Neuronal stem cell (in vitro differentiated cells): ENCODE measurements around the gene ABHD17B.

Source experiments
- DNase-seq: peaks from one replicate; pipeline ENCODE4 v3.0.0-alpha.2; 2013; ENCODE audit warnings: low spot score
- H2AFZ ChIP-seq: one replicate; pipeline ENCODE4 v1.6.1; 2013; ENCODE audit warnings: mild to moderate bottlenecking, low read length, inconsistent platforms
- H2AK5ac ChIP-seq: 2 replicates; pipeline ENCODE4 v1.6.1; 2013; ENCODE audit warnings: low read depth, mild to moderate bottlenecking, inconsistent platforms, low read length, moderate library complexity, mixed read lengths
- H2BK120ac ChIP-seq: 2 replicates; pipeline ENCODE4 v1.6.1; 2013; ENCODE audit warnings: low read depth, mild to moderate bottlenecking, inconsistent platforms, low read length, moderate library complexity, mixed read lengths
- H2BK12ac ChIP-seq: one replicate; pipeline ENCODE4 v1.6.1; 2013; ENCODE audit warnings: low read length, inconsistent platforms
- H2BK15ac ChIP-seq: 2 replicates; pipeline ENCODE4 v1.6.1; 2013; ENCODE audit warnings: mild to moderate bottlenecking, low read length, inconsistent platforms, mixed read lengths
- H2BK5ac ChIP-seq: one replicate; pipeline ENCODE4 v1.6.1; 2013; ENCODE audit warnings: inconsistent platforms, mild to moderate bottlenecking, low read length, moderate library complexity
- H3K14ac ChIP-seq: one replicate; pipeline ENCODE4 v1.6.1; 2013; ENCODE audit warnings: low read length, inconsistent platforms
- H3K18ac ChIP-seq: 2 replicates; pipeline ENCODE4 v1.6.1; 2013; ENCODE audit warnings: low read length, inconsistent platforms
- H3K23ac ChIP-seq: 2 replicates; pipeline ENCODE4 v1.6.1; 2013; ENCODE audit warnings: low read depth, mild to moderate bottlenecking, mixed read lengths, low read length, inconsistent platforms; ENCODE audit not compliant: poor library complexity
- H3K27ac ChIP-seq: replicated peaks from 3 replicates; pipeline ENCODE4 v1.5.1; 2013; ENCODE audit warnings: low read length, inconsistent platforms
- H3K27me3 ChIP-seq, 3 experiments: 2 replicates each; pipeline ENCODE4 v1.6.1; 2013; ENCODE audit warnings: low read length in 3 of 3, mild to moderate bottlenecking in 2 of 3, inconsistent platforms in 1 of 3, low read depth in 1 of 3, mixed read lengths in 1 of 3, moderate library complexity in 1 of 3; ENCODE audit not compliant: control insufficient read depth in 3 of 3, insufficient read depth in 3 of 3
- H3K36me3 ChIP-seq, 2 donors: replicated peaks in 1 of 2; 2 replicates each; pipeline ENCODE4 v1.6.1; 2013; ENCODE audit warnings: low read length in 2 of 2; ENCODE audit not compliant: control insufficient read depth in 2 of 2, insufficient read depth in 2 of 2
- H3K4ac ChIP-seq: 2 replicates; pipeline ENCODE4 v1.6.1; 2013; ENCODE audit warnings: inconsistent platforms, mild to moderate bottlenecking, low read length, moderate library complexity
- H3K4me1 ChIP-seq, 2 donors: 1 replicate in 1 of 2; 2 replicates in 1 of 2; pipeline ENCODE4 v1.6.1; 2013; ENCODE audit warnings: low read length in 2 of 2, low read depth in 1 of 2; ENCODE audit not compliant: control insufficient read depth in 2 of 2, insufficient read depth in 1 of 2
- H3K4me2 ChIP-seq: one replicate; pipeline ENCODE4 v1.6.1; 2013; ENCODE audit warnings: mild to moderate bottlenecking, low read length, inconsistent platforms; ENCODE audit not compliant: insufficient read depth, poor library complexity, severe bottlenecking
- H3K4me3 ChIP-seq, 2 donors: 2 replicates each; pipeline ENCODE4 v1.5.1; 2013; ENCODE audit warnings: low read length in 2 of 2, mild to moderate bottlenecking in 2 of 2, inconsistent platforms in 1 of 2, moderate library complexity in 1 of 2
- H3K79me1 ChIP-seq: one replicate; pipeline ENCODE4 v1.6.1; 2013; ENCODE audit warnings: low read depth, mild to moderate bottlenecking, inconsistent platforms, low read length, moderate library complexity
- H3K9ac ChIP-seq: one replicate; pipeline ENCODE4 v1.6.1; 2013; ENCODE audit warnings: mild to moderate bottlenecking, low read depth, low read length, inconsistent platforms; ENCODE audit not compliant: poor library complexity
- H3K9me3 ChIP-seq, 2 donors: replicated peaks in 1 of 2; 2 replicates each; pipeline versions ENCODE3 to v1.6.1; 2013; ENCODE audit warnings: low read length in 2 of 2, mild to moderate bottlenecking in 2 of 2, inconsistent platforms in 1 of 2, low read depth in 1 of 2, mixed read lengths in 1 of 2, moderate library complexity in 1 of 2; ENCODE audit not compliant: control insufficient read depth in 2 of 2, insufficient read depth in 1 of 2
- H4K8ac ChIP-seq: one replicate; pipeline ENCODE4 v1.6.1; 2013; ENCODE audit warnings: low read depth, mild to moderate bottlenecking, inconsistent platforms, low read length, moderate library complexity
- H4K91ac ChIP-seq: one replicate; pipeline ENCODE4 v1.6.1; 2013; ENCODE audit warnings: low read length, low read depth, mild to moderate bottlenecking, inconsistent platforms; ENCODE audit not compliant: poor library complexity
- whole genome bisulfite sequencing, 2 donors: extraction: QIAGEN DNeasy Blood & Tissue Kit; methylation state at CpG; one replicate each; pipeline ENCODE4 v1.1.7; 2013; ENCODE audit warnings: missing lambda C conversion rate in 2 of 2, mixed read lengths in 1 of 2; ENCODE audit not compliant: insufficient read length in 2 of 2, insufficient replicate concordance in 1 of 2; ENCODE audit errors: extremely low coverage in 2 of 2; 5-methylcytosine and 5-hydroxymethylcytosine counted together

The ABHD17B gene

GRCh38 chr9:71929223-71929622 lies 18.2 kb upstream of the ABHD17B start:
- H3K23ac ChIP-seq, result no peak overlapping the region
- no peak overlapping the region for H3K18ac ChIP-seq
- no peak overlapping the region for H4K91ac ChIP-seq
- no peaks in the 10 kb centered on the region for H3K36me3 ChIP-seq
- no peak overlapping the region for H2BK15ac ChIP-seq
- no peak overlapping the region for H3K4me3 ChIP-seq
- no peak overlapping the region for H3K9ac ChIP-seq
- H3K4me1 ChIP-seq, result no peaks in the 10 kb centered on the region
- H2BK12ac ChIP-seq, result no peak overlapping the region
- no peaks in the 10 kb centered on the region for H3K79me1 ChIP-seq
- no peak overlapping the region for H3K4ac ChIP-seq
- H3K27ac ChIP-seq, result no peak overlapping the region
- H3K14ac ChIP-seq, result no peak overlapping the region
- no peak overlapping the region for H2AFZ ChIP-seq
- no CpG with 5 or more reads among the region's 2 CpGs for WGBS, 2 donors
- no peaks in the 10 kb centered on the region for H3K27me3 ChIP-seq
- no peak overlapping the region for H4K8ac ChIP-seq
- no peak overlapping the region for H2BK5ac ChIP-seq
- H2AK5ac ChIP-seq, result no peak overlapping the region
- H3K4me2 ChIP-seq, result no peak overlapping the region
- DNase-seq, result no peak
- H2BK120ac ChIP-seq, result no peak overlapping the region
- no peaks in the 10 kb centered on the region for H3K9me3 ChIP-seq

DNA sequence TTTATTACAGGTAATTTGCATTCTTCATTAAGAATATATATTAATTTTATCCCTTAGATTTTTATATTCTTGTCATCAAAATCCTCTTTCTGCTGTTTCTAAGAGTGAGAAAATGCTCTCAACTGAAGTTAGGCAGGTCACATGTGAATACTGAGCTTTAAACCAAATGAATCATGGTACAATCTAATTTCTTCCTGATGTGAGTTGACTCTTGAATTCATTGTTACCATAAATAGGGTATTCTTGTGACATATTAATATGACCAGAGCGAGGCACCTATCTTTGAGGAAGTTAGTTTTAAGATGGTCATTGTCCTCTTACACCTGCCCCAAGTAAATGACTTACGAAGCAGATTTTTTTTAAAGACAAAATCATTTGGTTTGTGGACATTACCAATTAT lies 17.8 kb upstream of the ABHD17B start:
- Histone ChIP-seq H3K4me1 (no peaks in the 10 kb centered on the region), H3K9ac (no peak overlapping the region), H3K27me3 (no peaks in the 10 kb centered on the region), H3K4me3 (no peak overlapping the region), H2BK120ac (no peak overlapping the region), H2AK5ac (no peak overlapping the region), H3K18ac (no peak overlapping the region), H2BK5ac (no peak overlapping the region), H2BK12ac (no peak overlapping the region), H3K4ac (no peak overlapping the region), H3K4me2 (no peak overlapping the region), H3K27ac (no peak overlapping the region), H3K79me1 (no peaks in the 10 kb centered on the region), H2AFZ (no peak overlapping the region), H4K91ac (no peak overlapping the region), H3K36me3 (no peaks in the 10 kb centered on the region), H3K14ac (no peak overlapping the region), H3K23ac (no peak overlapping the region), H2BK15ac (no peak overlapping the region), H3K9me3 (no peaks in the 10 kb centered on the region), H4K8ac (no peak overlapping the region)
- no CpG with 5 or more reads among the region's 2 CpGs for WGBS, 2 donors
- DNase-seq, result no peak

GRCh38 chr9:71928376-71928775 lies 17.4 kb upstream of the ABHD17B start:
- H3K9me3 ChIP-seq, result no peaks in the 10 kb centered on the region
- no peak overlapping the region for H2AFZ ChIP-seq
- no peak overlapping the region for H3K4me3 ChIP-seq
- no peak overlapping the region for H3K27ac ChIP-seq
- H2BK15ac ChIP-seq, result no peak overlapping the region
- no peak overlapping the region for H2BK5ac ChIP-seq
- no peak overlapping the region for H2AK5ac ChIP-seq
- H2BK12ac ChIP-seq, result no peak overlapping the region
- DNase-seq, result no peak
- WGBS, 2 donors, result no CpG with 5 or more reads among the region's 1 CpG
- H3K14ac ChIP-seq, result no peak overlapping the region
- no peaks in the 10 kb centered on the region for H3K79me1 ChIP-seq
- no peaks in the 10 kb centered on the region for H3K36me3 ChIP-seq
- no peak overlapping the region for H3K23ac ChIP-seq
- H4K8ac ChIP-seq, result no peak overlapping the region
- H3K18ac ChIP-seq, result no peak overlapping the region
- H3K27me3 ChIP-seq, result no peaks in the 10 kb centered on the region
- H3K4me2 ChIP-seq, result no peak overlapping the region
- no peaks in the 10 kb centered on the region for H3K4me1 ChIP-seq
- no peak overlapping the region for H3K4ac ChIP-seq
- H4K91ac ChIP-seq, result no peak overlapping the region
- H3K9ac ChIP-seq, result no peak overlapping the region
- H2BK120ac ChIP-seq, result no peak overlapping the region

DNA sequence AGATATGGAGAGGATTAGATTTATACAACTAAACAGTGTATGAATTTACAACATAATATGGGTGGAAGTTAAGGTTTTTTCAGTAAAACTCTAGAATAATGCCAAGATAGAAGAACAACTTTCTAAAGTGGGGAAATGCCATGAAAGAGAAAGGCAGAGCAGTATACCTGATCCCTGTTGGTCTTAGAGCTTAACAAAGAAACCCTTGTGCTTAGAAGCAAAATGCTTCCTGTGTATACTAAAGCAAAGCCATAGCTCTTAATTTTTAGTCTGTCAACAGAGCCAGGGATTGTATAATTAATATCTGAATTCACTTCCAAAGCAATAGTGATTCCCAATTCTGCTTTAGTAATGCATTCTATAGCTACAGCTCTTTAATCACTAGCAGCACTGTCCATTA lies 14.8 kb upstream of the ABHD17B start:
- H3K27ac ChIP-seq, result no peak overlapping the region
- no peak overlapping the region for H3K14ac ChIP-seq
- H3K27me3 ChIP-seq, result no peaks in the 10 kb centered on the region
- no peaks in the 10 kb centered on the region for H3K9me3 ChIP-seq
- H2BK5ac ChIP-seq, result no peak overlapping the region
- peaks cover 0 to 3% of the 10 kb centered on the region in 2 donors for H3K36me3 ChIP-seq
- H2BK12ac ChIP-seq, result no peak overlapping the region
- no peak overlapping the region for H2AFZ ChIP-seq
- no peak overlapping the region for H2AK5ac ChIP-seq
- H3K4me2 ChIP-seq, result no peak overlapping the region
- H3K18ac ChIP-seq, result no peak overlapping the region
- no peak overlapping the region for H4K91ac ChIP-seq
- H4K8ac ChIP-seq, result no peak overlapping the region
- H3K79me1 ChIP-seq, result no peaks in the 10 kb centered on the region
- H3K4me1 ChIP-seq, result peaks cover 0 to 5% of the 10 kb centered on the region in 2 donors
- H3K23ac ChIP-seq, result no peak overlapping the region
- no peak overlapping the region for H3K9ac ChIP-seq
- no peak for DNase-seq
- H3K4me3 ChIP-seq, result no peak overlapping the region
- no peak overlapping the region for H2BK120ac ChIP-seq
- H2BK15ac ChIP-seq, result no peak overlapping the region
- H3K4ac ChIP-seq, result no peak overlapping the region
